Measurements from ENCODE around the gene SLC4A5.

DNA sequence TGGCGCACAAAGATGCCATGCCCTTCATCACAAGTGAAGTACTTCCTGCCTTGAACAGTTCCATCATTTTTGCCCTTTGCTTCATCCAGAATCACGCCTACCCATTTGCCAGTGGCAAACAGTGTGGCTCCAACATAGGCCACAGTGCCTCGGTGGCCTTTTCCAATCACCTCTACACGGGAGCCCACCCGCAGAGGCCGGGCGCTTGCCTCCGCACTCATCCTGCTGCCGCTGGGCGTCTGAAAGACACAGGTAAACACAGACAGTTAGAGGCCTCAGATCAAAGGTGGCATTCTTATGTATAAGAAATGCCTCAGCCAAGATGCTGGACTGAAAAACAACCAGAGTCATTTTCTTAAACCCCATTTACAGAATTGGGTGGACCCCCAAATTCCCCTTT lies 34.8 kb upstream of the SLC4A5 start:
- TF ChIP-seq, protein P1, sequence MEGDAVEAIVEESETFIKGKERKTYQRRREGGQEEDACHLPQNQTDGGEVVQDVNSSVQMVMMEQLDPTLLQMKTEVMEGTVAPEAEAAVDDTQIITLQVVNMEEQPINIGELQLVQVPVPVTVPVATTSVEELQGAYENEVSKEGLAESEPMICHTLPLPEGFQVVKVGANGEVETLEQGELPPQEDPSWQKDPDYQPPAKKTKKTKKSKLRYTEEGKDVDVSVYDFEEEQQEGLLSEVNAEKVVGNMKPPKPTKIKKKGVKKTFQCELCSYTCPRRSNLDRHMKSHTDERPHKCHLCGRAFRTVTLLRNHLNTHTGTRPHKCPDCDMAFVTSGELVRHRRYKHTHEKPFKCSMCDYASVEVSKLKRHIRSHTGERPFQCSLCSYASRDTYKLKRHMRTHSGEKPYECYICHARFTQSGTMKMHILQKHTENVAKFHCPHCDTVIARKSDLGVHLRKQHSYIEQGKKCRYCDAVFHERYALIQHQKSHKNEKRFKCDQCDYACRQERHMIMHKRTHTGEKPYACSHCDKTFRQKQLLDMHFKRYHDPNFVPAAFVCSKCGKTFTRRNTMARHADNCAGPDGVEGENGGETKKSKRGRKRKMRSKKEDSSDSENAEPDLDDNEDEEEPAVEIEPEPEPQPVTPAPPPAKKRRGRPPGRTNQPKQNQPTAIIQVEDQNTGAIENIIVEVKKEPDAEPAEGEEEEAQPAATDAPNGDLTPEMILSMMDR (conservative IDR thresholded peaks at IDR 0.05; ENCODE audit: low read depth, low read length), result no peak
- TF ChIP-seq EZH2 (IDR thresholded peaks at IDR 0.05; ENCODE audit: borderline replicate concordance, low read depth, low read length, poor library complexity, severe bottlenecking), result no peak

Measured in A673 (cell line).